IMR-90 (cell line): ENCODE measurements around the gene SCLY. TPM values are rescaled to one million over a fixed set of nuclear protein-coding genes. Genes with fewer than 3 reads are reported as not detected.

Source experiments
- NFE2L2 ChIP-seq: fragments of 150-350 bp; IDR thresholded peaks from 2 replicates; pipeline ENCODE4 v1.6.1; 2016; ENCODE audit warnings: low read depth, mild to moderate bottlenecking, low read length
- USF2 ChIP-seq: fragments of 150-350 bp; IDR thresholded peaks from 2 replicates; pipeline ENCODE4 v1.6.1; 2017; ENCODE audit warnings: mild to moderate bottlenecking, antibody characterized with exemption, low read length, low read depth
- polyA plus RNA-seq, 3 experiments: library from polyadenylated mRNA; depleted of rRNA; stranded (reverse); fragments of >200 nt; gene quantifications; 2 replicates each; pipeline ENCODE4 v1.2.3, GENCODE V29; 2012; ENCODE audit warnings: low replicate concordance in 1 of 3
- total RNA-seq: library from RNA; depleted of rRNA; stranded (reverse); fragments of >200 nt; gene quantifications from 2 replicates; pipeline ENCODE4 v1.2.3, GENCODE V29; 2012

SCLY gene
- total and polyA plus RNA-seq, 2 of the 4 experiments (the other 2 are of a cell fraction), result 8.6 to 10.5 TPM

GRCh38 chr2:238106698-238107524 lies 46.1 kb downstream of the SCLY start (continued):
- TF ChIP-seq USF2, result no peak
- TF ChIP-seq NFE2L2, result no peak
